ENCODE results near the gene EEF1AKMT4.

GRCh38 chr3:184227481-184227935 lies 22.0 kb upstream of the EEF1AKMT4 start:
- TF ChIP-seq CTCF (IDR thresholded peaks at IDR 0.05; ENCODE audit: low read depth, low read length, poor library complexity, severe bottlenecking) (peak; percentile 83), EZH2phosphoT487 (IDR thresholded peaks at IDR 0.05; ENCODE audit: borderline replicate concordance, low read length) (no peak)
